A549 treated with GW870086 at 1 μM for 4 hours (cell line): ENCODE measurements around the gene HERC3. TPM values are rescaled to one million over a fixed set of nuclear protein-coding genes. Genes with fewer than 3 reads are reported as not detected.

Experiments used
- total RNA-seq: library from RNA; stranded (reverse); fragments of 200-300 nt; extraction: Qiagen RNA extraction; gene quantifications from 5 replicates; pipeline ENCODE4 v1.2.3, GENCODE V29; 2022; ENCODE audit warnings: low read depth

HERC3 gene
- 5.7 to 8.7 TPM (median 7.9 TPM) in 5 replicates for total RNA-seq

GRCh38 chr4:88591787-88592599 is at the start of gene HERC3:
Gene HERC3 (plus strand): TSS chr4:88592480. CDS start chr4:88605824, 13,344 bp downstream.

GRCh38 chr4:88697588-88698329 is 105.5 kb downstream of the HERC3 start, which contains the start of gene NAP1L5:
Gene NAP1L5 (minus strand): TSS chr4:88697829. CDS start chr4:88697754, 75 bp downstream.

Other genes with a start within 250 kb of the HERC3 start
- 2.9 to 4.2 TPM (median 3.1 TPM) in 5 replicates for gene HERC6, start 213.6 kb upstream of the HERC3 start, total RNA-seq
- gene HERC5, start 135.4 kb upstream of the HERC3 start, total RNA-seq = 3.6 to 4.1 TPM (median 3.7 TPM) in 5 replicates
- 75.5 to 83.5 TPM (median 80.7 TPM) in 5 replicates for gene PYURF, start 68.7 kb upstream of the HERC3 start, total RNA-seq
- 1.8 to 2.4 TPM (median 2.4 TPM) in 5 replicates for gene NAP1L5, start 105.3 kb downstream of the HERC3 start, total RNA-seq